Glomerular endothelial cell (primary cell): Measurements from ENCODE around the gene HNRNPM. TPM values are rescaled to one million over a fixed set of nuclear protein-coding genes. Genes with fewer than 3 reads are reported as not detected.

Source experiments
- DNase-seq: peaks from one replicate; pipeline ENCODE4 v3.0.0-alpha.2; 2011; ENCODE audit warnings: low read depth, low spot score; ENCODE audit errors: extremely low read depth
- total RNA-seq: library from RNA; depleted of rRNA; stranded (reverse); fragments of >200 nt; gene quantifications from 2 replicates; pipeline ENCODE4 v1.2.3, GENCODE V29; 2015

Gene HNRNPM
- total RNA-seq, 1 donor from 2014 or later, result 136 TPM

DNA sequence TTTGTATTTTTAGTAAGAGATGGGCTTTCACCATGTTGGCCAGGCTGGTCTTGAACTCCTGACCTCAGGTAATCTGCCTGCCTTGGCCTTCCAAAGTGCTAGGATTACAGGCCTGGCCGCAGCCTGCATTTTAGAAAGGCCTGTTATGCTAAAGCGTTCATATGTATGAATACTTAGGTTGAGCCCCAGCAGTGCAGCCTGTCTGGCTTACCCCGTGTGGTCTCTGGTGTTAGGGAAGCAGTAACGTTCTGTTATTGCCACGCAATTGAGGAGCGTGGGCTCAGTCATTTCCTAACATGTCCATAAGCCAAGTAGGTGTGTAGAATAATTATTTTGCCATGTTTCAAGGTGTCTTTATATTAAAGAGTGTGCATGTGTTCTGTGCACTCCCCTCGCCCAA is 14.3 kb downstream of the HNRNPM start:
- DNase-seq, result no peak

- no peak for DNase-seq
Observed at GRCh38 chr19:8459520-8460270, 14.9 kb downstream of the HNRNPM start.

DNA sequence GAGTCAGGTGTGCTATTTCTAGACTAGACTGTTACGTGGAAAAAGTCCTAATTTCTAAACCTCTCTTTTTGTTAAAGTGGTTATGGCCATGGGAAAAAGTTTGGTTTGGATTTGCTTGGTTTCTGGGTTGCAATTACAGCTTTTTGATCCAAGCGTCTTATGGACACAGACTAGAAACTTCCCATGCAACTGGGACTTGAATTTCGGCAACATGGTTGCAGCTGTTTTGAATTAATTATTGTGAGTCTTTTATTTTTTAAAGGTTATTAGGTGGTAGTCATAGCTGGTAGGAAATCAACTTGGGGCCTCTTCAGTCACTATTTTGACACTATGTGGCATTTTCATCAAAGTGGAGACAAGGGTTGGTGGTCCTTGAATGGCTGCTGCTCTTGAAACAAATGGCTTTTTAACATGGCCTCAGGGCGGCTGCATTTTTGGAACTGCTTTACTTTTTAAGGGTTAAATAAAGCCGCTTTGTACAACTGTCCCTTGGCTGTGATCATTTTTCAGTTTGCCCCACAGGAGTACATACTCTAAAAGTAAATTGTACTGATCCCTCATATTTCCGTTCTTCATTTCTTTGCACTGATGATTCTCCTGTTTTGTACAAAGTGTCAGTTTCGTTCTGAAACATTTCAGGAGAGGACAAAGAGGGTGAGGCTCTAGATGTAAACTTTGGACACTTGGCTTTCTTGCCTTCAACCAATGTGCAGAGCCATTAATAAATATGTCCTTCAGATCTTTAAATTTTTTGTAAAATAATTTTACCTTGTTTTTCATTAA is 15.9 kb downstream of the HNRNPM start:
- no peak for DNase-seq

- DNase-seq, result no peak
Observed at GRCh38 chr19:8461376-8461775, 16.6 kb downstream of the HNRNPM start.

- DNase-seq, result no peak
Observed at GRCh38 chr19:8461891-8462290, 17.1 kb downstream of the HNRNPM start.

- DNase-seq, result no peak
Observed at GRCh38 chr19:8462571-8462970, 17.8 kb downstream of the HNRNPM start.

- no peak for DNase-seq
Observed at GRCh38 chr19:8463365-8463764, 18.6 kb downstream of the HNRNPM start.

GRCh38 chr19:8466018-8466417 is 21.2 kb downstream of the HNRNPM start:
- no peak for DNase-seq

DNA sequence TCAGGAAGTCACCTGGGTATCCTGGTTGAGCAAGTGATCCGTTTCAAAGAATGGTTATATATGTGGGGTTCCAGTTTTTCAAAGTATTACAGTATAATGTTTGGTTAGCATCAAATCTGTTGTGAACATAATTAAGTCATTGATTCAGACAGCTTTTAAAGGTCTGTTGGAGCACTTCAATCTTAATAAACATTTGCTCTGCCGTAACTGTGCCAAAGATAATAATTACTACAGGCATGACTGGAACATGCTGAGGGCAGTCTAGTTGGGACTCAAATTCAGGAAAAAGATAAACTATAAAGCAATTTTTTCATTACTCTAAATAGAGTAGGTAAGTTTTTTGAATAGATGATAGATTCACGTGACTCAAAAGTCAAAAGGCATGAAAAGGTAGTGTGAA is 23.3 kb downstream of the HNRNPM start:
- DNase-seq, result no peak

GRCh38 chr19:8468761-8469373 is 24.1 kb downstream of the HNRNPM start:
- no peak for DNase-seq

DNA sequence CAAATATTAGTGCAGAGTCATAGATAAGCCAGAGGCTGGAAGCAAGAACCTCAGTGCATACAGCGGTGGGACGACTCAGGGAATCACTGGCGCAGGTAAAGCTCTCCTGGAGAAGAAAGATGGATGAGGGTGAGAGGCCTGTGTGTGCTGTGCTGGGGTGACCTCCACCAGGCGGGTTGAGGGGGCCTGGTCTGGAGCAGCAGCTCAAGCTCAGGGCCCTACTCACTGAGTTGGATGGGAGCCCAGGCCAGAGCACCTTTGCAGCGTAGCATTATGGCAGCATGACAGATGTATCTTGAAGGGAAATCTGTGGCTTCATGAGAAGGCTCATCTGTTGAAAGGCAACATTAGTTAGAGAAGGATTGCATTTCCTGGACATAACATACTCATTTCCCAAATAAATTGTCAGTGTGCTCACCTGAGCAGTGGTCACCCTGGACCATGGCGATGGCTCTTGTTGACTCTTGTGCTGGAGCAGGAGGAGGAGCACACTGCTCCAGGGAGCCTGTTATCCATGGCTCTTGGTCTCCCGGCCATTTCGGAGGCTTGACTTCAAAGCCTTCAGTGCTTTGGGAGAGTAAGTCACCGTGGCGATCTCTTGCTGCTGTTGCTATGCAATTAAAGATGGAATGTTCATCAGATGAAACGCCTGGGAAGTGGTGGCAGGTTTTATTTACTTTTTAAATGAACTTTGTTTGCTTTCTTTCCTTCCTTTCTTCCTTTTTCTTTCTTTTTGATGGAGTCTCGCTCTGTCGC is 25.0 kb downstream of the HNRNPM start:
- no peak for DNase-seq

- DNase-seq, result no peak
Observed at GRCh38 chr19:8473648-8474476, 29.1 kb downstream of the HNRNPM start.

- no peak for DNase-seq
Observed at GRCh38 chr19:8475005-8475404, 30.2 kb downstream of the HNRNPM start.

DNA sequence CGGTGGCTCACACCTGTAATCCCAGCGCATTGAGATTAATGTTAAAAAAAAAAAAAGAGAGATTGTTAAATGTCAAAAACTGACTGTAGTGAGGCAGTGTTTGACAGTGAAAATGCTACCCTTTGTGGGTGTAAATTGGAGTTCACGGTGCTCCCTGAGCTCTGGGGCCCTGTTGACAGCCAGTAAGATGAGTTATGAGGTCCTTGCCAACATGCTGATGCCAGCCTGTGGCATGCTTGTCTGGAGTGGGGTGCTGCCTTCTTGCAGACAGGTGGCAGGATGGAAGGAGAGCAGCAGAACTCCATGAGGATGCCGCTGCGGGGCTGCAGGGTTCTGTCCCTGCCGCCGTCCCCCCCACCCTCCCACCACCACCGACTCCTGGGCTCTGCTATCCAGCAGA is 31.7 kb downstream of the HNRNPM start:
- DNase-seq, result no peak

GRCh38 chr19:8477889-8478288 is 33.1 kb downstream of the HNRNPM start:
- no peak for DNase-seq

- no peak for DNase-seq
Observed at GRCh38 chr19:8478598-8478997, 33.8 kb downstream of the HNRNPM start.

- no peak for DNase-seq
Observed at GRCh38 chr19:8481201-8481600, 36.4 kb downstream of the HNRNPM start.

DNA sequence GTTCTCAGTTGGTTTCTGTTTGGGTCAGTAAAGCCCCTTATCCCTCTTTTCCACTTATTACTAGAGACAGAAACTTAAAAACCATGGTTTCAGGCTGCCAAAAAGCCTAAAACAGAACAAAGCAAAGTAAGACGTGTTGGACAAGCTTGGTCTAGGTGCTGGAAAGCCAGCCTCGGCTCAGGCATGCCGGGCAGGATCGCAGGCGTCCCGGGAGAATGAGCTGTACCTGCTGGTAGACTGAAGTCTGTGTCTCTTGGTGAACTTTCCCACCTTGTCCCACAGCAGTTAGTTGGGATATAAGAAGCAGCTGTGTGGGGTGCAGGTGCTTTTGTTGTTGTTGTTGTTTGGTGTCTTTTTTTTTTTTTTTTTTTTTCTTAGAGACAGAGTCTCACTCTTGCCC is 36.8 kb downstream of the HNRNPM start:
- no peak for DNase-seq

DNA sequence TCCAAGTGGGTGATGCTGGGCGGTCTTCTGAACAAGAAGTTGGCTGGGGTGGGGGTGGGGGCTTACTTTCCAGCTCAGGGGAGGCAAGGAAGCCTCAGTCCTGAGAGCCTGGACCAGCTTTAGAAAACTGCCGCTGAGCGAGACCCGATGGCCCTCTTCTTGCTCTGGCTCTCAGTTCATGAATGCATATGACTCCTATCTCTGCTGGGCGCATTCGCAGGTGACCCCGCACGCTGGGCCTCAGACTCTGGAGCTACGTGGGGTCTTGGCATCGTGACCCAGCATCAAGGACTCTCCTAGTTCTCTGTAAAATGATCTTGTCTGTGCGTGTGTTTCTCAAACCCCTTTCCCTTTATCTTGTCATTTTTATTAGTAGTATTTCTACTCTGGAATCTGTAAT is 37.9 kb downstream of the HNRNPM start:
- DNase-seq, result no peak

DNA sequence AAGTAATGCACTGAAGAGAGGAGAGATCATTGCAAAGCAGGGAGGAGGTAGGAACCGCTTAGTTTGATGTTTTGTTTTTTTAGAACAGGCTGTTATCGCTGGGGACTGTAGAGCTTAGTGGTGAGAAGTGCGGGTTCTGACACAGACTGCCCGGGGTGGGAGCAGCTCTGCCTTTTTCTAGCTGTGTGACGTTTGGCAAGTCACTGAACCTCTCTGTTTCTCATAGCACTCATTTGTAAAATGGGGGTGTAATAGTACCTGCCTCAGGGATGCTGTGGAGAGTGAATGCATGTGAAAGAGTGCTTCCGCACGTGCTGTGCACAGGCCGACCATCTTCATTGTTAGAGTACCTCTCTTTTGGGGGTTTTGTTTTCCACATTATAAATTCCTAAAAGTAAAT is 38.4 kb downstream of the HNRNPM start:
- no peak for DNase-seq
